Gastrocnemius medialis (tissue), 4 donors: Measurements from ENCODE around the gene STAG1.

Source experiments
- CTCF ChIP-seq, 5 experiments: fragments of 450-650 bp in 3 of 5; fragments of 200-600 bp in 2 of 5; sonication (generic) in 2 of 5; IDR thresholded peaks in 4 of 5; conservative IDR thresholded peaks in 1 of 5; 1 replicate in 4 of 5; 2 replicates in 1 of 5; pipeline ENCODE4 v1.5.1; 2016 to 2019; ENCODE audit warnings: antibody characterized with exemption in 5 of 5, mild to moderate bottlenecking in 3 of 5, moderate library complexity in 3 of 5
- POLR2A ChIP-seq, 2 donors: fragments of 450-650 bp; IDR thresholded peaks; one replicate each; pipeline ENCODE4 v1.6.1; 2017; ENCODE audit warnings: antibody characterized with exemption in 2 of 2, mild to moderate bottlenecking in 2 of 2, moderate library complexity in 2 of 2

DNA sequence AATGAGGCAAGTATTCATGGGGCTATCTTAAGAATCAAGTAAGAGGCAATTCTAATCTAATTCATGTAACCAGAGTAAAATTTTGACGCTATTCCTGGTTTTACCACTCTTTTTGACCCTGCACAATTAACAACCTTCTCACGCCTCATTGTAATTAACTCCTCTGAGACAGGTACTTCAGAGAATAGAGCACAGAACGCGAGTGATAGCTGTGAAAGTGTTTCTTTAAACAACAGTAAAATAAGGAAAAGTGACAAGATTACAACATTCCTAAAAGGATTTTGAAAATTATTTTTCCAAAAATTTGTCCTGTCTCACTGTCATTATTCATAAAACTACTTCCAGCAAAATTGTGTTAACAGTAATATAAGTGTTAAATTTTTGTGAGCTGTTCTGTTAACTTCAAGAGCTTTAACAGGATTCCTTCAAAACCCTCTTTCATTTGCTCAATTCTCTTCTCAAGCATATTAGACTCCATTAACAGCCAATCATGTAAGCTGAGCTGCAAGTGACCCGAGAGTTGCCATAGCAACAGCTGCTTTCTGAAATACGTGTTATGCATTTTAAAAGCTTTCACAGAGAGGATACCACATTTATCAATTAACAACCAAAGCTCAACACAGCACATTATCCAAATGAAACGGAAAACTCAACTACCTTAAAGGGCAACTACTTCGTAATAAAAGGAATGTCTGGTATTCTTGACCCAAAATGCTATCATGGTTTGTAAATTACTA, 93.1 kb downstream of the STAG1 start:
- no peak for TF ChIP-seq CTCF (IDR thresholded peaks at IDR 0.05 in 4 of 5, conservative IDR thresholded peaks at IDR 0.05 in 1 of 5)
- TF ChIP-seq POLR2A (IDR thresholded peaks at IDR 0.05): no peak
